HepG2 (cell line): ENCODE results near the gene CORO7. TPM values are rescaled to one million over a fixed set of nuclear protein-coding genes. Genes with fewer than 3 reads are reported as not detected.

Experiments
- ARID5B ChIP-seq: IDR thresholded peaks from 2 replicates; pipeline ENCODE4 v1.4.0; 2020; ENCODE audit warnings: mild to moderate bottlenecking, missing genetic modification reagents
- ATF7 ChIP-seq, 2 experiments: fragments of 450-650 bp in 1 of 2; sonication (generic) in 1 of 2; formaldehyde crosslinking in 1 of 2; IDR thresholded peaks; 2 replicates each; pipeline versions ENCODE4 v1.4.0 to v1.6.1; 2016 to 2020; ENCODE audit warnings: antibody characterized with exemption in 1 of 2, mild to moderate bottlenecking in 1 of 2, missing genetic modification reagents in 1 of 2
- BATF2 ChIP-seq: sonication (generic); formaldehyde crosslinking; IDR thresholded peaks from 2 replicates; pipeline ENCODE4 v1.8.0; 2022; ENCODE audit warnings: mild to moderate bottlenecking, missing genetic modification reagents, moderate library complexity
- BORCS8-MEF2B ChIP-seq: sonication (generic); formaldehyde crosslinking; IDR thresholded peaks from 2 replicates; pipeline ENCODE4 v1.8.0; 2022; ENCODE audit warnings: mild to moderate bottlenecking, missing genetic modification reagents
- ELK4 ChIP-seq: sonication (generic); formaldehyde crosslinking; IDR thresholded peaks from 2 replicates; pipeline ENCODE4 v1.9.0; 2021; ENCODE audit warnings: missing genetic modification reagents, borderline replicate concordance
- FOXA1 ChIP-seq, 2 experiments: fragments of 450-650 bp in 1 of 2; sonication (generic) in 1 of 2; formaldehyde crosslinking in 1 of 2; IDR thresholded peaks; 2 replicates each; pipeline versions ENCODE4 v1.4.0 to v1.6.1; 2016 to 2020; ENCODE audit warnings: missing genetic modification reagents in 1 of 2
- HNRNPH1 ChIP-seq: fragments of 200-400 bp; formaldehyde crosslinking; optimal IDR thresholded peaks from 2 replicates; pipeline ENCODE3; 2017; ENCODE audit warnings: mild to moderate bottlenecking, low read depth, low read length
- NBN ChIP-seq: fragments of 450-650 bp; conservative IDR thresholded peaks from 2 replicates; pipeline ENCODE4 v1.6.1; 2017
- ONECUT2 ChIP-seq: sonication (generic); formaldehyde crosslinking; IDR thresholded peaks from 2 replicates; pipeline ENCODE4 v1.4.0; 2020; ENCODE audit warnings: missing genetic modification reagents
- PHF21A ChIP-seq: sonication (generic); formaldehyde crosslinking; IDR thresholded peaks from 2 replicates; pipeline ENCODE4 v1.5.0; 2020; ENCODE audit warnings: mild to moderate bottlenecking, missing genetic modification reagents
- SMAD1 ChIP-seq: sonication (generic); formaldehyde crosslinking; IDR thresholded peaks from 2 replicates; pipeline ENCODE4 v1.4.0; 2020; ENCODE audit warnings: missing genetic modification reagents, low read depth, mild to moderate bottlenecking, borderline replicate concordance
- SRSF9 ChIP-seq: fragments of 200-400 bp; formaldehyde crosslinking; IDR thresholded peaks from 2 replicates; pipeline ENCODE4 v1.6.1; 2018; ENCODE audit warnings: borderline replicate concordance, mild to moderate bottlenecking, low read depth, low read length; ENCODE audit not compliant: insufficient read depth, poor library complexity, severe bottlenecking
- THAP11 ChIP-seq: IDR thresholded peaks from 2 replicates; pipeline ENCODE4 v1.6.1; 2016; ENCODE audit warnings: missing biosample characterization, missing genetic modification reagents
- THAP9 ChIP-seq: sonication (generic); formaldehyde crosslinking; IDR thresholded peaks from 2 replicates; pipeline ENCODE4; 2020; ENCODE audit warnings: missing genetic modification reagents, mild to moderate bottlenecking, borderline replicate concordance
- ZBTB38 ChIP-seq: sonication (generic); formaldehyde crosslinking; IDR thresholded peaks from 2 replicates; pipeline ENCODE4 v1.5.1; 2020; ENCODE audit warnings: mild to moderate bottlenecking, missing genetic modification reagents
- ZNF432 ChIP-seq: sonication (generic); formaldehyde crosslinking; IDR thresholded peaks from 2 replicates; pipeline ENCODE4 v1.5.0; 2020; ENCODE audit warnings: missing genetic modification reagents, mild to moderate bottlenecking, borderline replicate concordance
- ZNF710 ChIP-seq: sonication (generic); formaldehyde crosslinking; IDR thresholded peaks from 2 replicates; pipeline ENCODE4 v1.5.0; 2020; ENCODE audit warnings: mild to moderate bottlenecking, missing genetic modification reagents, borderline replicate concordance
- ZSCAN29 ChIP-seq: sonication (generic); formaldehyde crosslinking; conservative IDR thresholded peaks from 2 replicates; pipeline ENCODE4 v1.4.0; 2020; ENCODE audit warnings: mild to moderate bottlenecking, missing genetic modification reagents
- ZSCAN30 ChIP-seq: sonication (generic); formaldehyde crosslinking; IDR thresholded peaks from 2 replicates; pipeline ENCODE4 v1.5.0; 2020; ENCODE audit warnings: mild to moderate bottlenecking, missing genetic modification reagents
- polyA plus RNA-seq, 8 experiments: library from polyadenylated mRNA; depleted of rRNA in 3 of 8; stranded (reverse) in 7 of 8; unstranded in 1 of 8; fragments of >200 nt; fragmentation: Illumina TruSeq in 4 of 8; extraction: Trizol in 4 of 8; gene quantifications; 2 replicates each; pipeline versions ENCODE4 v1.2.1 to v1.2.3, GENCODE V29; 2011 to 2016; ENCODE audit warnings: low read depth in 4 of 8, missing spikeins in 1 of 8, mixed read lengths in 1 of 8; ENCODE audit not compliant: insufficient read depth in 1 of 8
- total RNA-seq, 5 experiments: library from RNA; depleted of rRNA; stranded (reverse); fragments of >200 nt; fragmentation: Illumina TruSeq; extraction: Trizol; gene quantifications; 2 replicates each; pipeline ENCODE4 v1.2.3, GENCODE V29; 2016; ENCODE audit warnings: low read depth in 1 of 5

CORO7 gene
- total and polyA plus RNA-seq, 2 of the 13 experiments (the other 11 are each of a cell fraction or from before 2014, with no cell fraction given) = 9.9 to 14.3 TPM

GRCh38 chr16:4309833-4310266 lies 106.5 kb downstream of the CORO7 start (continued):
- TF ChIP-seq ARID5B (CRISPR knock-in tag) (peak; percentile 21; the same call in 1 of the 2 replicates), ZNF432 (CRISPR knock-in tag) (no peak), PHF21A (CRISPR knock-in tag) (peak; percentile 77; the same call in 1 of the 2 replicates), HNRNPH1 (no peak), ONECUT2 (CRISPR knock-in tag) (no peak), ZNF710 (CRISPR knock-in tag) (no peak), ATF7 (IDR thresholded peaks at IDR 0.05) (no peak), ATF7 (CRISPR knock-in tag; IDR thresholded peaks at IDR 0.05) (no peak), ZSCAN29 (no peak), SMAD1 (CRISPR knock-in tag) (no peak), SRSF9 (no peak), BATF2 (CRISPR knock-in tag) (no peak), ZBTB38 (CRISPR knock-in tag) (0 out of 2 replicates have a peak, but pooled peaks have one; percentile 35), BORCS8-MEF2B (peak; percentile 61; the same call in 1 of the 2 replicates), THAP9 (CRISPR knock-in tag) (no peak), FOXA1 (IDR thresholded peaks at IDR 0.05) (no peak), FOXA1 (CRISPR knock-in tag; IDR thresholded peaks at IDR 0.05) (peak; percentile 43; the same call in 1 of the 2 replicates), NBN (no peak), THAP11 (peak; percentile 45; the same call in 1 of the 2 replicates), ELK4 (no peak), ZSCAN30 (CRISPR knock-in tag) (no peak)
